Suprapubic skin (tissue), 4 donors: ENCODE results near the gene TPM4. TPM values are rescaled to one million over a fixed set of nuclear protein-coding genes. Genes with fewer than 3 reads are reported as not detected.

Experiments used
- DNase-seq, 2 donors: peaks; one replicate each; pipeline ENCODE4 v3.0.0-alpha.2; 2019; ENCODE audit warnings: low spot score in 2 of 2
- H3K27ac ChIP-seq: fragments of 200-600 bp; sonication (generic); one replicate; pipeline ENCODE4 v1.5.1; 2019
- H3K27me3 ChIP-seq: fragments of 200-600 bp; sonication (generic); one replicate; pipeline ENCODE4 v1.5.1; 2019
- H3K36me3 ChIP-seq: fragments of 200-600 bp; sonication (generic); one replicate; pipeline ENCODE4 v1.5.1; 2019
- H3K4me1 ChIP-seq: fragments of 200-600 bp; sonication (generic); one replicate; pipeline ENCODE4 v1.5.1; 2019
- H3K4me3 ChIP-seq: fragments of 200-600 bp; sonication (generic); one replicate; pipeline ENCODE4 v1.5.1; 2019; ENCODE audit warnings: mild to moderate bottlenecking
- H3K9me3 ChIP-seq: fragments of 200-600 bp; sonication (generic); one replicate; pipeline ENCODE4 v1.5.1; 2019
- EP300 ChIP-seq: sonication (generic); formaldehyde crosslinking; IDR thresholded peaks from one replicate; pipeline ENCODE4 v1.6.1; 2017; ENCODE audit warnings: antibody characterized with exemption
- POLR2A ChIP-seq, 2 donors: fragments of 450-650 bp; IDR thresholded peaks; one replicate each; pipeline ENCODE4 v1.6.1; 2017; ENCODE audit warnings: antibody characterized with exemption in 2 of 2, mild to moderate bottlenecking in 2 of 2, moderate library complexity in 2 of 2
- POLR2AphosphoS5 ChIP-seq, 3 donors: sonication (generic); formaldehyde crosslinking; IDR thresholded peaks; one replicate each; pipeline ENCODE4 v1.6.1; 2017; ENCODE audit warnings: antibody characterized with exemption in 3 of 3
- WGBS: methylation state at CpG from one replicate; pipeline ENCODE4 v1.1.5; 2018; 5-methylcytosine and 5-hydroxymethylcytosine counted together
- total RNA-seq, 4 donors: library from RNA; depleted of rRNA; stranded (reverse); fragments of >200 nt; gene quantifications; one replicate each; pipeline ENCODE4 v1.1.0, GENCODE V29; 2016
- TF ChIP-seq, protein P1 (sequence below), 2 donors: fragments of 200-600 bp in 1 of 2; fragments of 450-650 bp in 1 of 2; sonication (generic) in 1 of 2; IDR thresholded peaks; one replicate each; pipeline ENCODE4 v1.5.1; 2016 to 2019; ENCODE audit warnings: antibody characterized with exemption in 2 of 2, mild to moderate bottlenecking in 1 of 2, moderate library complexity in 1 of 2

Gene TPM4
- total RNA-seq, 4 donors from 2014 or later, result 195 to 224 (median 205) TPM

DNA sequence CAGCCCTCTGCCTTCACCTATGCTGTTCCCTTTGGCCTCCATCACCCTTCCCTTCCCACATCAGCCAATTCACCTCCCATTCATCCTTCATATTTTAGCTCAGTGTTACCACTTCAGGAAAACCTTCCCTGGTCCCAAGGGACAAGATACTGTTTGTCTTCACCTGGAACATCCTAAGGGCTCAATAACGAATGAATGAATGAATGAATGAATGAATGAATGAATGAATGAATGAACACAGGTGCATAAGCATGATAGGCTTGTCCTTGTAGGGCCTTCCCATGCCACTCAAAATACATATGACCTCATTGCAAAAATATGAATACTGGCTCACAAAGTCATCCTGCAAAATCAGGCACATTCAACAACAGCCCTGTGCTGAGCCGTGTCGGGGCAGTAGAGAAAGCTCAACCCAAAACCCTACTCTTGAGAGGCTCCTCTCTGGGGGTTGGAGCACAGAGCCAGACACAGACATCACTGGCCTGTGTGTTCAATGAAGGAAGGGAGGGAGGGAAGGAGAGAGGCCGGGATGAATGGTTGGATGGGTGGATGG lies 33.7 kb upstream of the TPM4 start:
- Histone ChIP-seq H3K4me3 (no peak overlapping the region), H3K36me3 (no peaks in the 10 kb centered on the region), H3K27ac (no peak overlapping the region), H3K9me3 (no peaks in the 10 kb centered on the region), H3K4me1 (peaks cover 10% of the 10 kb centered on the region), H3K27me3 (no peaks in the 10 kb centered on the region)
- 42% methylated on average over 4 of the region's 4 CpGs for WGBS
- no peak for TF ChIP-seq EP300
- TF ChIP-seq POLR2A (IDR thresholded peaks at IDR 0.05), result no peak
- TF ChIP-seq, protein P1, sequence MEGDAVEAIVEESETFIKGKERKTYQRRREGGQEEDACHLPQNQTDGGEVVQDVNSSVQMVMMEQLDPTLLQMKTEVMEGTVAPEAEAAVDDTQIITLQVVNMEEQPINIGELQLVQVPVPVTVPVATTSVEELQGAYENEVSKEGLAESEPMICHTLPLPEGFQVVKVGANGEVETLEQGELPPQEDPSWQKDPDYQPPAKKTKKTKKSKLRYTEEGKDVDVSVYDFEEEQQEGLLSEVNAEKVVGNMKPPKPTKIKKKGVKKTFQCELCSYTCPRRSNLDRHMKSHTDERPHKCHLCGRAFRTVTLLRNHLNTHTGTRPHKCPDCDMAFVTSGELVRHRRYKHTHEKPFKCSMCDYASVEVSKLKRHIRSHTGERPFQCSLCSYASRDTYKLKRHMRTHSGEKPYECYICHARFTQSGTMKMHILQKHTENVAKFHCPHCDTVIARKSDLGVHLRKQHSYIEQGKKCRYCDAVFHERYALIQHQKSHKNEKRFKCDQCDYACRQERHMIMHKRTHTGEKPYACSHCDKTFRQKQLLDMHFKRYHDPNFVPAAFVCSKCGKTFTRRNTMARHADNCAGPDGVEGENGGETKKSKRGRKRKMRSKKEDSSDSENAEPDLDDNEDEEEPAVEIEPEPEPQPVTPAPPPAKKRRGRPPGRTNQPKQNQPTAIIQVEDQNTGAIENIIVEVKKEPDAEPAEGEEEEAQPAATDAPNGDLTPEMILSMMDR (IDR thresholded peaks at IDR 0.05), result no peak
- no peak for TF ChIP-seq POLR2AphosphoS5 (IDR thresholded peaks at IDR 0.05)
- peak in 1 of 2 donors; percentile 29 for DNase-seq

DNA sequence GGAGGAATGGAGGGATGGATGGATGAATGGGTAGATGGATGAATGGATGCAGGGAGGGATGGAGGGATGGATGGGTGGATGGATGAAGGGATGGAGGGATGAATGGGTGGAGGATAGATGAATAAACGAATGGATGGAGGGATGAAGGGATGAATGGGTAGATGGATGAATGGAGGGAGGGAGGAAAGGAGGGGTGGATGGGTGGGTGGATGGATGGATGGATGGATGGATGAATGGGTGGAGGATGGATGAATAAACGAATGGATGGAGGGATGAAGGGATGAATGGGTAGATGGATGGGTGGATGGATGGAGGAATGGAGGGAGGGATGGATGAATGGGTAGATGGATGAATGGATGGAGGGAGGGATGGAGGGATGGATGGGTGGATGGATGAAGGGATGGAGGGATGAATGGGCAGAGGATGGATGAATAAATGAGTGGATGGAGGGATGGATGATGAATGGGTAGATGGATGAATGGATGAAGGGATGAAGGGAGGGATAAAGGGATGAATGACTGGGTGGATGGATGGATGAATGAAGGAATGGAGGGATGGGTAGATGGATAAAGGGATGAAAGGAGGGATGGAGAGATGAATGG lies 33.0 kb upstream of the TPM4 start:
- no peaks in the 10 kb centered on the region for H3K9me3 ChIP-seq
- DNase-seq, result no peak
- TF ChIP-seq, protein P1 (IDR thresholded peaks at IDR 0.05), result no peak
- TF ChIP-seq POLR2AphosphoS5 (IDR thresholded peaks at IDR 0.05) (no peak), POLR2A (IDR thresholded peaks at IDR 0.05) (no peak), EP300 (no peak)
- no peaks in the 10 kb centered on the region for H3K27me3 ChIP-seq
- H3K36me3 ChIP-seq, result no peaks in the 10 kb centered on the region
- no peak overlapping the region for H3K4me3 ChIP-seq
- 59% methylated on average over 2 of the region's 2 CpGs for WGBS
- H3K4me1 ChIP-seq, result peaks cover 10% of the 10 kb centered on the region
- H3K27ac ChIP-seq, result no peak overlapping the region

DNA sequence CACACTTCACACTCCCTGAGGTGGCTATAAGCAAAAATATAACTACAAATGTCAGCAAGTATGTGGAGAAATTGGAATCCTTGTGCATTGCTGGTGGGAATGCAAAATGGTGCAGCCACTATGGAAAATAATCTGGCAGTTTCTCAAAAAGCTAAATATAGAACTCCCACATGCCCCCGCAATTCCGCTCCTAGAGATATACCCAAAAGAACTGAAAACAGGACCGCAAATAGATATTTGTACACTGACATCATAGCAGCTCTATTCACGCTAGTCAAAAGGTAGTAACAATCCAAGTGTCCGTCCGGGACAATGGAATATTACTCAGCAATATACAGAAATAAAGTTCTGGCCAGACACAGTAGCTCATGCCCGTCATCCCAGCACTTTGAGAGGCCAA lies 31.5 kb upstream of the TPM4 start:
- 89% methylated on average over 7 of the region's 7 CpGs for WGBS
- TF ChIP-seq, protein P1 (IDR thresholded peaks at IDR 0.05), result no peak
- TF ChIP-seq POLR2A (IDR thresholded peaks at IDR 0.05), result no peak
- no peak for TF ChIP-seq EP300
- no peak for TF ChIP-seq POLR2AphosphoS5 (IDR thresholded peaks at IDR 0.05)
- H3K36me3 ChIP-seq, result no peaks in the 10 kb centered on the region

DNA sequence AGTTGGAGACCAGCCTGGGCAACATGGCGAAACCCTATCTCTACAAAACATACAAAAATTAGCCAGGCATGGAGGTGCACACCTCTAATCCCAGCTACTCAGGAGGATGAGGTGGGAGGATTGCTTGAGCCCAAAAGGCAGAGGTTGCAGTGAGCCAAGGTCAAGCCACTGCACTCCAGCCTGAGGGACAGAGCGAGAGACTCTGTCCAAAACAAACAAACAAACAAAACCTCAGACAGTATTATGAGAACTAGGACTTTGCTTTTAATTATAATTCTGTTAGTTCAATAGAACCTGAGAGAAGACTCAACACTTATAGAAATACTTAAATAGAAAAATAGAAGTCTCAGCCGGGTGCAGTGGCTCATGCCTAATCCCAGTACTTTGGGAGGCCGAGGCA lies 31.1 kb upstream of the TPM4 start:
- DNase-seq, result no peak
- 86% methylated on average over 4 of the region's 4 CpGs for WGBS
- no peaks in the 10 kb centered on the region for H3K9me3 ChIP-seq

More for the DNA sequence above, 31.5 kb upstream of the TPM4 start:
- H3K4me1 ChIP-seq, result peaks cover 12% of the 10 kb centered on the region
- DNase-seq, result no peak
- H3K9me3 ChIP-seq, result no peaks in the 10 kb centered on the region
- no peak overlapping the region for H3K27ac ChIP-seq
- no peak overlapping the region for H3K4me3 ChIP-seq
- no peaks in the 10 kb centered on the region for H3K27me3 ChIP-seq

DNA sequence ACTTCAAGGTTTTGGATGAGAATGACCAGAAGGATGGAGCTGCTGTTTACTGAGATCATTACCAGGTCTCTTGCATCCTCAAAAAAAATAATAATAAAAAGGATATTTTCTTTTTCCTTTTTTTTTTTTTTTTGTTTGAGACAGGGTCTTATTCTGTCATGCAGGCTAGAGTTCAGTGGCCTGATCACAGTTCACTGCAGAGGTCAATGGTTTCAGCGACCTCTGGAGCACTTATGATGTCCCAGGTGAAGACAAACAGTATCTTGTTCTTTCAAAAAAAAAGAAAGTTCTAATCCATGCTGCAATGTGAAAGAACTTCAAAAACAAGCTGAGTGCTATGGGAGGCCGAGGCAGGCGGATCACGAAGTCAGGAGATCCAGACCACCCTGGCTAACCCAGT lies 30.4 kb upstream of the TPM4 start:
- Histone ChIP-seq H3K36me3 (no peaks in the 10 kb centered on the region), H3K27me3 (no peaks in the 10 kb centered on the region), H3K4me3 (no peak overlapping the region), H3K9me3 (no peaks in the 10 kb centered on the region), H3K4me1 (peaks cover 12% of the 10 kb centered on the region), H3K27ac (no peak overlapping the region)
- WGBS, result 88% methylated on average over 4 of the region's 4 CpGs
- DNase-seq, result no peak
- TF ChIP-seq EP300 (no peak), POLR2A (IDR thresholded peaks at IDR 0.05) (no peak), POLR2AphosphoS5 (IDR thresholded peaks at IDR 0.05) (no peak)
- TF ChIP-seq, protein P1 (IDR thresholded peaks at IDR 0.05), result no peak

More for the DNA sequence above, 31.1 kb upstream of the TPM4 start:
- no peak overlapping the region for H3K27ac ChIP-seq
- TF ChIP-seq POLR2A (IDR thresholded peaks at IDR 0.05) (no peak), EP300 (no peak), POLR2AphosphoS5 (IDR thresholded peaks at IDR 0.05) (no peak)
- TF ChIP-seq, protein P1 (IDR thresholded peaks at IDR 0.05), result no peak
- no peaks in the 10 kb centered on the region for H3K36me3 ChIP-seq
- H3K4me3 ChIP-seq, result no peak overlapping the region
- H3K27me3 ChIP-seq, result no peaks in the 10 kb centered on the region
- peaks cover 12% of the 10 kb centered on the region for H3K4me1 ChIP-seq
